Neural cell (in vitro differentiated cells): ENCODE measurements around the gene COLEC11.

Source experiments
- POLR2AphosphoS5 ChIP-seq: IDR thresholded peaks from 2 replicates; pipeline ENCODE4 v1.6.1; 2012
- RAD21 ChIP-seq: fragments of 450-650 bp; conservative IDR thresholded peaks from 2 replicates; pipeline ENCODE4 v1.6.1; 2014; ENCODE audit warnings: antibody characterized with exemption, mild to moderate bottlenecking, moderate library complexity
- SMC3 ChIP-seq: fragments of 450-650 bp; conservative IDR thresholded peaks from 2 replicates; pipeline ENCODE4 v1.6.1; 2014; ENCODE audit warnings: antibody characterized with exemption, mild to moderate bottlenecking, moderate library complexity; ENCODE audit not compliant: poor library complexity
- TF ChIP-seq, protein P1 (sequence below): fragments of 450-650 bp; IDR thresholded peaks from 2 replicates; pipeline ENCODE4 v1.5.1; 2014; ENCODE audit warnings: antibody characterized with exemption, mild to moderate bottlenecking, moderate library complexity; ENCODE audit not compliant: poor library complexity, severe bottlenecking

- TF ChIP-seq, protein P1, sequence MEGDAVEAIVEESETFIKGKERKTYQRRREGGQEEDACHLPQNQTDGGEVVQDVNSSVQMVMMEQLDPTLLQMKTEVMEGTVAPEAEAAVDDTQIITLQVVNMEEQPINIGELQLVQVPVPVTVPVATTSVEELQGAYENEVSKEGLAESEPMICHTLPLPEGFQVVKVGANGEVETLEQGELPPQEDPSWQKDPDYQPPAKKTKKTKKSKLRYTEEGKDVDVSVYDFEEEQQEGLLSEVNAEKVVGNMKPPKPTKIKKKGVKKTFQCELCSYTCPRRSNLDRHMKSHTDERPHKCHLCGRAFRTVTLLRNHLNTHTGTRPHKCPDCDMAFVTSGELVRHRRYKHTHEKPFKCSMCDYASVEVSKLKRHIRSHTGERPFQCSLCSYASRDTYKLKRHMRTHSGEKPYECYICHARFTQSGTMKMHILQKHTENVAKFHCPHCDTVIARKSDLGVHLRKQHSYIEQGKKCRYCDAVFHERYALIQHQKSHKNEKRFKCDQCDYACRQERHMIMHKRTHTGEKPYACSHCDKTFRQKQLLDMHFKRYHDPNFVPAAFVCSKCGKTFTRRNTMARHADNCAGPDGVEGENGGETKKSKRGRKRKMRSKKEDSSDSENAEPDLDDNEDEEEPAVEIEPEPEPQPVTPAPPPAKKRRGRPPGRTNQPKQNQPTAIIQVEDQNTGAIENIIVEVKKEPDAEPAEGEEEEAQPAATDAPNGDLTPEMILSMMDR, result no peak
- TF ChIP-seq POLR2AphosphoS5 (no peak), RAD21 (no peak), SMC3 (no peak)
Observed at GRCh38 chr2:3625186-3625585, 30.3 kb downstream of the COLEC11 start.
